ENCODE data around the gene MGST3. TPM values are rescaled to one million over a fixed set of nuclear protein-coding genes. Genes with fewer than 3 reads are reported as not detected.

The MGST3 gene
- total and polyA plus RNA-seq, 2 of the 13 experiments (the other 11 are each of a cell fraction or from before 2014, with no cell fraction given): 59.7 to 61.2 TPM

GRCh38 chr1:165632152-165632469 is 1.1 kb downstream of the MGST3 start:
- WGBS (ENCODE audit: low lambda C conversion rate): 29% methylated on average over 5 of the region's 5 CpGs
- Histone ChIP-seq H3K9ac (ENCODE audit: insufficient read depth, low read depth, low read length) (peak overlapping the region; percentile 79), H3K27me3 (ENCODE audit: control insufficient read depth in 1 of 2, insufficient read depth in 2 of 2, low read length in 2 of 2) (peaks cover 0 to 4% of the 10 kb centered on the region in 2 experiments; a peak in 1 of 5 replicates), H2AFZ (ENCODE audit: low read length) (no peak overlapping the region), H3K9me3 (ENCODE audit: low read length) (no peaks in the 10 kb centered on the region), H3K36me3 (replicated peaks in 1 of 2; ENCODE audit: control insufficient read depth in 1 of 2, insufficient read depth in 2 of 2, low read length in 2 of 2) (no peaks in the 10 kb centered on the region), H3K4me3 (replicated peaks in 1 of 3; ENCODE audit: insufficient read depth in 1 of 3, low read depth in 2 of 3, low read length in 3 of 3) (peak overlapping the region; percentile 69 to 85 (median 82)), H3K4me2 (ENCODE audit: low read depth, low read length) (peak overlapping the region; percentile 86), H3K27ac (ENCODE audit: extremely low read length, insufficient read depth, low read length) (no peak overlapping the region), H3K79me2 (ENCODE audit: insufficient read depth, low read length) (no peaks in the 10 kb centered on the region), H4K20me1 (ENCODE audit: insufficient read depth, low read length) (no peaks in the 10 kb centered on the region), H3K4me1 (ENCODE audit: insufficient read depth, low read length) (peaks cover 39% of the 10 kb centered on the region)
- TSS peak; percentile 50 for BruUV-seq (replicated peaks)
- TF ChIP-seq ATF7 (IDR thresholded peaks at IDR 0.05): no peak
- no peak for TF ChIP-seq ATF7 (CRISPR knock-in tag; IDR thresholded peaks at IDR 0.05)
- 0 out of 2 replicates have a peak, but pooled peaks have one; percentile 4 for TF ChIP-seq FOSL2 (CRISPR knock-in tag; IDR thresholded peaks at IDR 0.05)
- FAIRE-seq: no peak
- in situ Hi-C loops (cut with HindIII; ENCODE audit: extremely low pct_ligation_motif_present, low pct_unique_long_range_greater_than_20kb) (no loop called here), intact Hi-C loops (cut with micrococcal nuclease; ENCODE audit: unreplicated experiment) (no loop called here)
- peak; percentile 1; the same call in 1 of the 3 replicates for ATAC-seq
- CTCF ChIA-PET (ENCODE audit: low intra/inter-chr PET ratio, low total read pairs): no interaction called here
- POLR2A ChIA-PET: no interaction called here
- no peak for DNase-seq (ENCODE audit: low spot score)

GRCh38 chr1:165632491-165632890 is 1.5 kb downstream of the MGST3 start:
- no peak for FAIRE-seq
- TF ChIP-seq, protein P1, sequence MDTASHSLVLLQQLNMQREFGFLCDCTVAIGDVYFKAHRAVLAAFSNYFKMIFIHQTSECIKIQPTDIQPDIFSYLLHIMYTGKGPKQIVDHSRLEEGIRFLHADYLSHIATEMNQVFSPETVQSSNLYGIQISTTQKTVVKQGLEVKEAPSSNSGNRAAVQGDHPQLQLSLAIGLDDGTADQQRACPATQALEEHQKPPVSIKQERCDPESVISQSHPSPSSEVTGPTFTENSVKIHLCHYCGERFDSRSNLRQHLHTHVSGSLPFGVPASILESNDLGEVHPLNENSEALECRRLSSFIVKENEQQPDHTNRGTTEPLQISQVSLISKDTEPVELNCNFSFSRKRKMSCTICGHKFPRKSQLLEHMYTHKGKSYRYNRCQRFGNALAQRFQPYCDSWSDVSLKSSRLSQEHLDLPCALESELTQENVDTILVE (CRISPR knock-in tag; IDR thresholded peaks at IDR 0.05): no peak
- TF ChIP-seq ZFP1 (CRISPR knock-in tag; IDR thresholded peaks at IDR 0.05): no peak
- TF ChIP-seq, protein P2, sequence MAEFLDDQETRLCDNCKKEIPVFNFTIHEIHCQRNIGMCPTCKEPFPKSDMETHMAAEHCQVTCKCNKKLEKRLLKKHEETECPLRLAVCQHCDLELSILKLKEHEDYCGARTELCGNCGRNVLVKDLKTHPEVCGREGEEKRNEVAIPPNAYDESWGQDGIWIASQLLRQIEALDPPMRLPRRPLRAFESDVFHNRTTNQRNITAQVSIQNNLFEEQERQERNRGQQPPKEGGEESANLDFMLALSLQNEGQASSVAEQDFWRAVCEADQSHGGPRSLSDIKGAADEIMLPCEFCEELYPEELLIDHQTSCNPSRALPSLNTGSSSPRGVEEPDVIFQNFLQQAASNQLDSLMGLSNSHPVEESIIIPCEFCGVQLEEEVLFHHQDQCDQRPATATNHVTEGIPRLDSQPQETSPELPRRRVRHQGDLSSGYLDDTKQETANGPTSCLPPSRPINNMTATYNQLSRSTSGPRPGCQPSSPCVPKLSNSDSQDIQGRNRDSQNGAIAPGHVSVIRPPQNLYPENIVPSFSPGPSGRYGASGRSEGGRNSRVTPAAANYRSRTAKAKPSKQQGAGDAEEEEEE (CRISPR knock-in tag; IDR thresholded peaks at IDR 0.05; ENCODE audit: borderline replicate concordance): no peak
- TF ChIP-seq, protein P3, sequence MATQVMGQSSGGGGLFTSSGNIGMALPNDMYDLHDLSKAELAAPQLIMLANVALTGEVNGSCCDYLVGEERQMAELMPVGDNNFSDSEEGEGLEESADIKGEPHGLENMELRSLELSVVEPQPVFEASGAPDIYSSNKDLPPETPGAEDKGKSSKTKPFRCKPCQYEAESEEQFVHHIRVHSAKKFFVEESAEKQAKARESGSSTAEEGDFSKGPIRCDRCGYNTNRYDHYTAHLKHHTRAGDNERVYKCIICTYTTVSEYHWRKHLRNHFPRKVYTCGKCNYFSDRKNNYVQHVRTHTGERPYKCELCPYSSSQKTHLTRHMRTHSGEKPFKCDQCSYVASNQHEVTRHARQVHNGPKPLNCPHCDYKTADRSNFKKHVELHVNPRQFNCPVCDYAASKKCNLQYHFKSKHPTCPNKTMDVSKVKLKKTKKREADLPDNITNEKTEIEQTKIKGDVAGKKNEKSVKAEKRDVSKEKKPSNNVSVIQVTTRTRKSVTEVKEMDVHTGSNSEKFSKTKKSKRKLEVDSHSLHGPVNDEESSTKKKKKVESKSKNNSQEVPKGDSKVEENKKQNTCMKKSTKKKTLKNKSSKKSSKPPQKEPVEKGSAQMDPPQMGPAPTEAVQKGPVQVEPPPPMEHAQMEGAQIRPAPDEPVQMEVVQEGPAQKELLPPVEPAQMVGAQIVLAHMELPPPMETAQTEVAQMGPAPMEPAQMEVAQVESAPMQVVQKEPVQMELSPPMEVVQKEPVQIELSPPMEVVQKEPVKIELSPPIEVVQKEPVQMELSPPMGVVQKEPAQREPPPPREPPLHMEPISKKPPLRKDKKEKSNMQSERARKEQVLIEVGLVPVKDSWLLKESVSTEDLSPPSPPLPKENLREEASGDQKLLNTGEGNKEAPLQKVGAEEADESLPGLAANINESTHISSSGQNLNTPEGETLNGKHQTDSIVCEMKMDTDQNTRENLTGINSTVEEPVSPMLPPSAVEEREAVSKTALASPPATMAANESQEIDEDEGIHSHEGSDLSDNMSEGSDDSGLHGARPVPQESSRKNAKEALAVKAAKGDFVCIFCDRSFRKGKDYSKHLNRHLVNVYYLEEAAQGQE (IDR thresholded peaks at IDR 0.05; ENCODE audit: borderline replicate concordance in 1 of 2, low read depth in 1 of 2, low read length in 2 of 2): no peak
- no peak for TF ChIP-seq TRIM24 (CRISPR knock-in tag; IDR thresholded peaks at IDR 0.05)
- TF ChIP-seq JUND (CRISPR knock-in tag; IDR thresholded peaks at IDR 0.05): no peak
- TF ChIP-seq, protein P4, sequence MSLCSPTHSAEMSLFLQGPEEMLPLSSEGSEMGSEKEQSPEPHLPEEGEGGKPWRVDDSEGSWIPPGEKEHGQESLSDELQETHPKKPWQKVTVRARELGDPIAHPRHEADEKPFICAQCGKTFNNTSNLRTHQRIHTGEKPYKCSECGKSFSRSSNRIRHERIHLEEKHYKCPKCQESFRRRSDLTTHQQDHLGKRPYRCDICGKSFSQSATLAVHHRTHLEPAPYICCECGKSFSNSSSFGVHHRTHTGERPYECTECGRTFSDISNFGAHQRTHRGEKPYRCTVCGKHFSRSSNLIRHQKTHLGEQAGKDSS (CRISPR knock-in tag; IDR thresholded peaks at IDR 0.05; ENCODE audit: borderline replicate concordance, low read depth): no peak
- H4K20me1 ChIP-seq (ENCODE audit: insufficient read depth, low read length): no peaks in the 10 kb centered on the region
- peaks cover 0 to 4% of the 10 kb centered on the region in 2 experiments; a peak in 1 of 5 replicates for H3K27me3 ChIP-seq (ENCODE audit: control insufficient read depth in 1 of 2, insufficient read depth in 2 of 2, low read length in 2 of 2)
- H3K9me3 ChIP-seq (ENCODE audit: low read length): no peaks in the 10 kb centered on the region
- in situ Hi-C loops (cut with HindIII; ENCODE audit: extremely low pct_ligation_motif_present, low pct_unique_long_range_greater_than_20kb): no loop called here
- H2AFZ ChIP-seq (ENCODE audit: low read length): no peak overlapping the region
- H3K4me1 ChIP-seq (ENCODE audit: insufficient read depth, low read length): peaks cover 43% of the 10 kb centered on the region
- no peaks in the 10 kb centered on the region for H3K36me3 ChIP-seq (replicated peaks in 1 of 2; ENCODE audit: control insufficient read depth in 1 of 2, insufficient read depth in 2 of 2, low read length in 2 of 2)
- POLR2A ChIA-PET: no interaction called here
- peak overlapping the region in 1 of 3 experiments; percentile 82; a peak in 1 of 6 replicates for H3K4me3 ChIP-seq (replicated peaks in 1 of 3; ENCODE audit: insufficient read depth in 1 of 3, low read depth in 2 of 3, low read length in 3 of 3)
- peak overlapping the region; percentile 86; the same call in 1 of the 2 replicates for H3K4me2 ChIP-seq (ENCODE audit: low read depth, low read length)
- WGBS (ENCODE audit: low lambda C conversion rate): 95% methylated on average over 7 of the region's 7 CpGs
- BruUV-seq (replicated peaks): no TSS peak
- intact Hi-C loops (cut with micrococcal nuclease; ENCODE audit: unreplicated experiment): no loop called here
- CTCF ChIA-PET (ENCODE audit: low intra/inter-chr PET ratio, low total read pairs): no interaction called here
- ATAC-seq: no peak
- DNase-seq (ENCODE audit: low spot score): no peak
- H3K27ac ChIP-seq (ENCODE audit: extremely low read length, insufficient read depth, low read length): no peak overlapping the region
- no peak overlapping the region for H3K9ac ChIP-seq (ENCODE audit: insufficient read depth, low read depth, low read length)
- no peaks in the 10 kb centered on the region for H3K79me2 ChIP-seq (ENCODE audit: insufficient read depth, low read length)
